Measurements from ENCODE around the gene TRA2A. TPM values are rescaled to one million over a fixed set of nuclear protein-coding genes. Genes with fewer than 3 reads are reported as not detected.

TRA2A gene
- total RNA-seq = 14.4 and 44.9 TPM in 2 replicates

DNA sequence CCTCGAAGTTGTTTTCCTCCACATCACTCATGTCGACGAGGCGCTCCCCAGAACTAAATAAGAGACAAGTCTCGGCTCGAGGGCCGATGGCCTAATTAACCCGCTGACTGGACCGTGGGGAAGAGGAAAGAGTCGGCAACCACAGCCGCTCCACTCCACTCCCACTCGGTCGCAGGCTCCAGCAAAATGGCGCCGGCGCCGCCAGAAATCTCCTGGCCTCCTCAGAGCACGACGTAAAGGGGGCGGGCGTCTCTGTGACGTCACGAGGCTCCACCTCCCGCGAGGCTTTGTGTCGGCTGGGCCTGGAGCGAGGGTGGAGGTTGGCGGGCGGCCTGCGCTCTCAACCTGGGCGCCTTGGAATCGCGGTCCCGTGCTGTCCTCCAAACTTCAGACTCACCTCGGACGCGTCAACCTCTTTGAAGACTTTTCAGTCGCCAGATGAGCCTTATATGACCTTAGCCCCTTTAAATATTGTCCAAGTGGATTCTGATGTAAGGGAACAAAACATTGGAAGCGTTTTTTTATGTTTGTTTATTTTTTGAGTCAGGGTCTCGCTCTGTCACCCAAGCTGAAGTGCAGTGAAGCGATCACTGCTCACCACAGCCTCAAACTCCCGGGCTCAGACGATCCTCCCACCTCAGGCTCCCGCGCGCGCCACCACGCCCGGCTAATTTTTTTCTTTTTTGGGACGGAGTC is at the start of gene TRA2A:
TSS of gene TRA2A (minus strand) at position 188 of the 696 bp plus-strand sequence. CDS start at position 31, 157 bp downstream.

DNA sequence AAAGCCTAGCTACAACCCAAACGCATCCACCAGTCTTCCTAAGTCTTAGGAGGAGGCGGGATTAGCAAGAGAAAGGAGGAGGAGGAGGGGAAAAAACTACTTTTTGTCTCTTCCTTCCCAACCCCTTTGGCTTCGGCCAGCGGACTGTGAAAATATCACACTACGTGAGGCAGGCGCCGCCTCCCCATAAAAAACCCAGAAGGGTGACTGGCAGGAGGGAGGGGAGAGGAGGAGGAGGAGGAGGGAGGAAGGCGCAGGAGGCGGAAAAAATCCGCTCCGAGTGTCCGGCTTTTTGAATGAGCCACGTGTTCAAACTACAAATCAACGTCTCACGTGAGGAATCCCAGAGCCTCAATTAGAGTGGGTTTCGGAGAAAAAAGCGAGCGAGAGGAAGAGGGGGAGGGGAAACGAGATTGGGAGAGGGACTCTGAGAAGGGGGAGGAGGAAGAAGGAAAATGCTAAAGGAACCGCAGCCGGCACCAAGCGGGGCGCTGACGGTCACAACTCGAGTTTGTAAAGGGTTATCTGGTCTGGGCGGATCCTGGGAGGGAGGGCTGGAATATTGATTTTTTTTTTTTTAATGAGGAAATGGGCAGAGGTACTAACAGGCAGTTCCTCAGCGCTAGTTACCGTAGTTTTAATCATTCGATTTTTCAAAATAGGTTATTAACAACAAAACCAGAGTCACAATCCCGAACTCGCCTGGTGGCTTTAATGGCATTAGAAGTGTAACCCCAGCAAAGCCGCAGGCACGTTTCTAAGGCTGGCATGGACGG is 61.3 kb downstream of the TRA2A start, which contains the start of gene IGF2BP3:
TSS of gene IGF2BP3 (minus strand) at position 162 of the 776 bp plus-strand sequence. CDS start 381 bp downstream, outside the sequence.

Other genes starting within 250 kb of the TRA2A start
- 64.0 and 84.2 TPM in 2 replicates for gene MALSU1, start 232.6 kb downstream of the TRA2A start, total RNA-seq
- 20.3 and 36.0 TPM in 2 replicates for gene IGF2BP3, start 61.5 kb downstream of the TRA2A start, total RNA-seq
- 9.0 and 15.8 TPM in 2 replicates for gene CCDC126, start 65.4 kb upstream of the TRA2A start, total RNA-seq
- gene FAM221A, start 148.2 kb upstream of the TRA2A start, total RNA-seq = 1.1 and 1.3 TPM in 2 replicates
- gene STK31, start 178.2 kb upstream of the TRA2A start, total RNA-seq = under 0.01 TPM in 2 replicates

All from regular cardiac myocyte (primary cell).